ENCODE data around the gene AFAP1. TPM values are rescaled to one million over a fixed set of nuclear protein-coding genes. Genes with fewer than 3 reads are reported as not detected.

AFAP1 gene
- total RNA-seq, 1 donor from 2014 or later, result 6.7 TPM

GRCh38 chr4:7799736-7800135 is 139.9 kb downstream of the AFAP1 start:
- Histone ChIP-seq H3K27me3 (no peaks in the 10 kb centered on the region), H3K79me2 (ENCODE audit: low read depth) (no peaks in the 10 kb centered on the region), H3K36me3 (no peaks in the 10 kb centered on the region), H2AFZ (replicated peaks) (no peak overlapping the region), H3K9ac (no peak overlapping the region), H4K20me1 (ENCODE audit: low read depth) (peaks cover 5% of the 10 kb centered on the region), H3K4me2 (no peak overlapping the region), H3K4me1 (no peaks in the 10 kb centered on the region), H3K4me3 (no peak overlapping the region), H3K9me3 (ENCODE audit: low read depth) (no peaks in the 10 kb centered on the region), H3F3A (ENCODE audit: low read depth) (peaks cover 2% of the 10 kb centered on the region), H3K27ac (no peak overlapping the region)
- Mint-ChIP-seq H3K36me3 (peaks cover 22% of the 10 kb centered on the region), H3K4me1 (peaks cover 29% of the 10 kb centered on the region), H3K4me3 (no peak overlapping the region), H3K27ac (no peak overlapping the region), H3K9me3 (no peaks in the 10 kb centered on the region), H3K27me3 (ENCODE audit: insufficient read depth, low read depth) (peaks cover 3% of the 10 kb centered on the region)
- no peak for DNase-seq (ENCODE audit: low spot score)
- TF ChIP-seq CTCF (IDR thresholded peaks at IDR 0.05) (no peak), EZH2 (IDR thresholded peaks at IDR 0.05) (no peak), EZH2phosphoT487 (IDR thresholded peaks at IDR 0.05) (no peak)

GRCh38 chr4:7799306-7799705 is 140.4 kb downstream of the AFAP1 start:
- Histone ChIP-seq H4K20me1 (ENCODE audit: low read depth) (peaks cover 5% of the 10 kb centered on the region), H3F3A (ENCODE audit: low read depth) (peaks cover 2% of the 10 kb centered on the region), H3K36me3 (no peaks in the 10 kb centered on the region), H3K4me2 (no peak overlapping the region), H3K4me1 (no peaks in the 10 kb centered on the region), H3K79me2 (ENCODE audit: low read depth) (no peaks in the 10 kb centered on the region), H3K9me3 (ENCODE audit: low read depth) (no peaks in the 10 kb centered on the region), H3K27ac (no peak overlapping the region), H2AFZ (replicated peaks) (no peak overlapping the region), H3K9ac (no peak overlapping the region), H3K4me3 (no peak overlapping the region), H3K27me3 (no peaks in the 10 kb centered on the region)
- no peak for DNase-seq (ENCODE audit: low spot score)
- H3K27me3 Mint-ChIP-seq (ENCODE audit: insufficient read depth, low read depth), result peaks cover 3% of the 10 kb centered on the region
- H3K9me3 Mint-ChIP-seq, result no peaks in the 10 kb centered on the region
- H3K4me3 Mint-ChIP-seq, result no peak overlapping the region
- peak overlapping the region; percentile 4 for H3K27ac Mint-ChIP-seq
- no peak for TF ChIP-seq EZH2phosphoT487 (IDR thresholded peaks at IDR 0.05)
- TF ChIP-seq CTCF (IDR thresholded peaks at IDR 0.05), result no peak
- TF ChIP-seq EZH2 (IDR thresholded peaks at IDR 0.05), result no peak
- H3K36me3 Mint-ChIP-seq, result peaks cover 22% of the 10 kb centered on the region
- peaks cover 27% of the 10 kb centered on the region for H3K4me1 Mint-ChIP-seq

DNA sequence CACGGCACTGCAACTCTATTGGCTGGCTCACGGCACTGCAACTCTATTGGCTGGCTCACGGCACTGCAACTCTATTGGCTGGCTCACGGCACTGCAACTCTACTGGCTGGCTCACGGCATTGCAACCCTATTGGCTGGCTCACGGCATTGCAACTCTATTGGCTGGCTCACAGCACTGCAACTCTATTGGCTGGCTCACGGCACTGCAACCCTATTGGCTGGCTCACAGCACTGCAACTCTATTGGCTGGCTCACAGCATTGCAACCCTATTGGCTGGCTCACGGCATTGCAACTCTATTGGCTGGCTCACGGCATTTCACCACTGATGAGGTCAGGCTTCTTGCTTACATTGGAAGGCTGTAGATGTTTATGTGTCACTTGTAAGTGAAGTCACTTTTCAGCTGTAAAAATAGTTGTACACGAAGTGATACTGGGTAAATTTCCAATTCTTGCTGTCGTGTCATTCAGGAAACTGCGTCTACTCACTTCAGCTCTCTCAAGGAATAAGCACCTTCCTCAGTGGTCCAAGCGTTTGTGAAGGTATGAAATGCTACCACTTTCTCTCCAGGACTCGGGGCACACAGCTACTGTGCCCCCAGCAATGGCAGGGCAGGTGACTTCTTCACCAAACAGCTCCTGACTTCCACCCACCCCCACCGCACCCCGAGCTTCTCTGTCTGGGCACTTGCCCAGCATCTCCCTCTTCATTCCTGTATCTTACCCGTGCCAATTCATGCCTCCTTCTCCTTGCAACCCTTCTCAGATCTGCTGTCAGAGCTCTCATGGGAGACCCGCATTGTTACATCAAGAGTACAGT is 141.3 kb downstream of the AFAP1 start:
- no peak for DNase-seq (ENCODE audit: low spot score)
- no peaks in the 10 kb centered on the region for H3K79me2 ChIP-seq (ENCODE audit: low read depth)
- H3K36me3 Mint-ChIP-seq, result peaks cover 22% of the 10 kb centered on the region

More for the DNA sequence above, 141.3 kb downstream of the AFAP1 start:
- Mint-ChIP-seq H3K4me3 (no peak overlapping the region), H3K27me3 (ENCODE audit: insufficient read depth, low read depth) (peaks cover 3% of the 10 kb centered on the region), H3K4me1 (peaks cover 22% of the 10 kb centered on the region), H3K27ac (no peak overlapping the region), H3K9me3 (no peaks in the 10 kb centered on the region)
- Histone ChIP-seq H3K4me2 (no peak overlapping the region), H3K9me3 (ENCODE audit: low read depth) (no peaks in the 10 kb centered on the region), H3K4me3 (no peak overlapping the region), H3K27ac (no peak overlapping the region), H3K27me3 (no peaks in the 10 kb centered on the region), H3K9ac (no peak overlapping the region), H3F3A (ENCODE audit: low read depth) (peaks cover 2% of the 10 kb centered on the region), H2AFZ (replicated peaks) (no peak overlapping the region), H3K36me3 (no peaks in the 10 kb centered on the region), H3K4me1 (no peaks in the 10 kb centered on the region), H4K20me1 (ENCODE audit: low read depth) (peaks cover under 1% of the 10 kb centered on the region)
- no peak for TF ChIP-seq EZH2 (IDR thresholded peaks at IDR 0.05)
- no peak for TF ChIP-seq EZH2phosphoT487 (IDR thresholded peaks at IDR 0.05)
- no peak for TF ChIP-seq CTCF (IDR thresholded peaks at IDR 0.05)

All from neural progenitor cell (in vitro differentiated cells).